GM18526 (cell line): ENCODE measurements around the gene JDP2.

Experiments
- POLR2A ChIP-seq: IDR thresholded peaks from 3 replicates; pipeline ENCODE4 v1.6.1; 2011; ENCODE audit not compliant: insufficient read length; ENCODE audit errors: extremely low read depth

Gene JDP2

DNA sequence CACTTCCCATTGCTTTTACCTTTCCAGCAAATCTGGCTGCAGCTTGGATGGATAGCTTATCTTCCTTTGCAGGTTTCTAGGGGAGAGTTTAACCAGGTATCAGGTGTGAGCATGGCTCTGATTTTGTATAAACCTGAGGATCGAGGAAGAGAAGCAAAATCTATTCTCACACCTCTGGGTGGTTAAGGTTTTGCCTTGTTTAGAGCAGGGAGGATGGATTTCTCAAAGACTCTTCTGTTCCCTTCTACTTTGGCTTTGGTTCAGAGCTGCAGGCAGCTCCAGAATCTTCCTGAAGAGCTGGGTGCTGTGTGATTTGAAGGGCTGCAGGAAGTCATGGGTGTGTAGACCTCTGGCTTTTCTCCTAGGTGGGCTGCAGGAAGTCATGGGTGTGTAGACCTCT lies 1.7 kb downstream of the JDP2 start:
- no peak for TF ChIP-seq POLR2A

DNA sequence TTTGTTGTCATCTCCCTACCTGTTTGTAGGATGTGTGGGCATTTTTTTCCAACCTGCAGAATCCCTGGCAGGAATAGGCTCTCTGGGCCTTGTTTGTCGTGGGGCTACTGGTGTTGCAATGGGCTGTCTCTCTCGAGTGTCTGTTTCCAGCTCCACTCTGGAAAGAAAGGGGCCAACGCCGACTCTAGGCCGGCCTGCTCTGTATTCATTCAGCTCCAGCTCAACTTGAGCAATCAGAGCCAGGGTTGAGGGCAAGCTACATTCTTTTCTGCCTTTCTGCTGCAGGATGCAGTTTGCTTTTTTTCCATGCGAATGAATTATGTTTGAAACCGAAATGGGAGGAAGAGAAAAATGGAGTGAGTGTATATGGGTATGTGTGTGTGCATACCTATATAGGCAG lies 2.3 kb downstream of the JDP2 start:
- no peak for TF ChIP-seq POLR2A

DNA sequence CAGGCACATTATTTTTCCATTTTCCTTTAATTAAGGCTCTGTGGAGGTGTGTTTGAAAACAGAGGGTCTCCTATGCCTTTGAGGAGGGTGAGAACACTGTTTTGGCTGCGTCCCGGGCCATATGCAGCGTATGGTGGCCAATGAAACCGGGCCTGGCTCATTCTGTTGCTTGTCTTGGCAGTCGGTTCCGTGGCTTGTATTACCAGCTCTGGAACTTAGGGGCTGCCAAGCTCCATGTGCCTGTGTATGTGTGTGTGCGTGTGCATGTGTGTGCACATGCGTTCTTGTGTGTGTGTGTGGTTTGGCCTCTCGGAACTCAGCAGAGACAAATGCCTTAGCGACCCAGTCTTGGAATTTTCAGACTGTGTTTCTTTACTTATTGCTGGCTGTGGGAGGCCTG lies 2.7 kb downstream of the JDP2 start:
- no peak for TF ChIP-seq POLR2A

DNA sequence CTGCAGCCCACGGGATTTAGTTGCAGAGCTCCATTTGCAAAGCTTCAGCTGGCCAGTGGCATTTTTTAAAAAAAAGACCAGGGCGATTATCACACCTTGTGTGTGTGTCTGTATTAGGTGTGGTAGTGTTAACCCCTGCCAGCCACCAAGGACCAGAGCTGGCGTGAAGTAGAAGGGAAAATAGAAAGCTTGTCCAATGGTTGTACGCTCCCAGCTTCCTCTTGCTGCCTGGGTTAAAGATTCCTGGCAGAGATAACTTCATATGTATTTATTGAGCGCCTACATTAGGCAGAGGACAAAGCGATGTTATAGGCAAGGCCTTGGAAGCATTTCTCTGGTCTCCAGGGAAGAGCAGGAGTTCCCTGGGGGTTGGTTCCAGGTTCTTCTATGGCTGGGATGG lies 3.2 kb downstream of the JDP2 start:
- TF ChIP-seq POLR2A = no peak

DNA sequence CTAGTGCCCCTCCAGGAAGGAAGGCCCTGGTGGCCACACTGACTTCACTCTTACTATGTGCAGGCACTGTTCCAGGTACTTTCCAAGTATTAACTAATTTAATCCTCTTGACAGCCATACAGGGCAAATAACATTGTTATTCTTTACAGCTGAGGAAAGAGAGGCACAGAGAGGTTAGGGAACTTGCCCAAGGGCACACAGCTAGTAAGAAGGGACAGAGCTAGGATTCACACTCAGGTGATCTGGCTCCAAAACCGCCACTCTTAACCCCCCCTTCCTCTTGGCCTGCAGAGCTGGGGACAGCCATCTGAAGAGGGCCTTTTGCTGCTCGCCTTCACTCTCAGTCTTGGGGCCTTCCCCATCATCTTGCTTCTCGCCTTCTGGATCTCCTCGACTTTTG lies 4.0 kb downstream of the JDP2 start:
- no peak for TF ChIP-seq POLR2A

DNA sequence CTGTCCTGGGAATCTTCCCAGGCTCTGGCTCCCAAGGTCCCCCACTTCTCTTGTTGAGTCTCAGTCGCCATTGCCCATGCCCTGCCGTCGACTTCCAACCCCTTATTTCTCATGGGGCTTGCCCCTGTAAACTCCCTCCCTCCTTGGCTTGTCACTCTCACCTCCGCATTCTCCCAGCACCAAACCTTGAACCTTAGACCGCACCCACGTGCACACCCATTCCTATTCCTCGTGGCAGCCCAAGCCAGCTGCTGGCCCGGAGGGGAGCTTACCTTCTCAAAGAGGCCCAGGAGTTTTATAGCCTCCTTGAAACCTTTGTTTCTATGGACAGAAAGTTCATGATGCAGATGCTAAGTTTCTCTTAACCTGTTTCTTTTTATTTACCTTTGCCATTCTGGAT lies 4.6 kb downstream of the JDP2 start:
- no peak for TF ChIP-seq POLR2A

DNA sequence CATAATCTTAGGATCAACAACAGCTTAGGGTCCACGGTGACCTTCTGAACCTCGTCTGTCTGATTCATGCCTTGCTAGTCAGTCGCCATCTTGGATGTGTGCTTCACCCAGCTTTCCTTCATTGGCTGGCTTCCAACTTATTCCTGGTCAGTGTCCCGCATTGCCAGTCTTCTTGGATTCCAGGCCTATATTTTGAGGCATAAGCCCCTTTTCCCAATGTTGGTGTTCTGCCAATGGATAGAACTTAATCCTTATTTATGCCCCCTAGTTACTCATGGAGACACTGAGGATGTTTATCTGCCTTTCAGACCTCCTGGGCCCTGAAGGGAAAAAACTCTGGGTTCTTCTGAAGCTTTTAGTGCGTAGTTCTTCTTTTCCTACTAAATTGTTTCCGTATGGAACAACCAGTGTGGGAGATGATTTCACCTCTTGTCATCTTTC lies 5.8 kb downstream of the JDP2 start:
- TF ChIP-seq POLR2A = no peak

DNA sequence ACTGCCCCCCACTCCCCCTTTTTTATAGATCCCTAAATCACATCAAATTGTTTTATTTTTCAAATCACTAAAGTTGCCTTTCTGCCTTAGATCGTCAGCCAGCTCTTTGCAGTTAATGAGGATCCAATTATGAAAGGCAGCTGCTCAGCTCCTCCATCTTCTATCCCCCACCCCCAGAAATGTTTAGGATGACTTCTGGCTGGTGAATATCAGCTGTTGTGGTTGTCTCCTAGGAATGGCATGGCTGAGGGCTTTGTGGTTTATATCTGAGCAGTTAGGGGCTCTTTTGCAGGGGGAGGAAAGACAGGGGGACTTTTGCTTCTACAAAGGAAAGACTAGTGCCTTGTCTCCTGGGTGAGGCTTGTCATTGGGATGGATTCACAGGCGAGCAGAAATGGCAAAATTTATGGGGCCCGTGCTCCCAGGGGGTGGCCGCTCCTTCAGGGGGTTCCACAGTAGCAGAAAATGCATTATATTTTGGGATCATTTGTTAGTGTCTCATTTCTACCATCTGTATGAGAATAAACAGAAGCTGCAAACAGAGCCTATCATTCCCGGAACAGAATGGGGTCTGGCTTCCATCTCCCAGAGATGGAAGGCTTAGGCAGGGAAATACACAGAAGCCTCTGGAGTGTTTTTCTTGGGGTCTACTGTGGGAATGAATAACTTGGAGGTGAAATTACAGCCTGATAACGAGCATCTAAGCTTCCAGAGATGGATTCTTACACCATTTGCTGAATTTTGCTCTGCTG lies 6.5 kb downstream of the JDP2 start:
- TF ChIP-seq POLR2A = no peak

DNA sequence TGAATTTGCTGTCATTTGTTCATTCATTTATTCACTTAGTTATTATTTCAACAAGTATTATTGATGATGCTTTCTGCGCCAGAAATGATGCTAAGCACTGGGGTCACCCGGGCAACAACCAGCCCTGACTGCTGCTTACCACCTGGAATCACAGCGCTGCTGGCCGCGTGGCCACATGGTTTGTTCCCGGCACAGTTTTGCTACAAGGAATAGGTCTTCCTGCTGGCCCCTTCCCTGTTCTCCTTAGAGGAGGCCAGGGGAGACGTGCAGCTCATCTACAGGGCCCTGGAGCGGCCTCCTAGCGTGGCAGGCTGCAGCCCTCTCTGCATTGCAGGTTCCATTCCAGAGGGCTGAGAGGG lies 7.0 kb downstream of the JDP2 start:
- TF ChIP-seq POLR2A = no peak

DNA sequence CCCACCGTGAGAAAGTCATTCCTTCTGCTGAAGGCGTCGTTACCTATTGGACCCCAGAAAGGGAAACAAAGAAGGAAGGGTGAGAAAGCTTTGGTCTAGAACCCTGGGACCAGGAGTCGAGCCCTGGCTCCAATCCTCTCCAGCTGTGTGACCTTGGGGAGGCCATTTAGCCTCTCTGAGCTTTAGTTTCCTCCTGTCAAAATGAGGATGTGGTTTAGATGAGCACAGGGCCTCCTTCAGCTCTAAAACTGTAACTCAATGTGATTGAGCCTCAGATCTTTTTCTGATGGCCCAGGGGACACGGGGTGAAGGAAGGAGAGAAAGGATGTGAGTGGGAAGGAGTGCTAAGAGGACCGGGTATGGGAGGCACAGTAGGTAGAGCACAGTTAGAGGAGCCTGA lies 7.7 kb downstream of the JDP2 start:
- TF ChIP-seq POLR2A = no peak

DNA sequence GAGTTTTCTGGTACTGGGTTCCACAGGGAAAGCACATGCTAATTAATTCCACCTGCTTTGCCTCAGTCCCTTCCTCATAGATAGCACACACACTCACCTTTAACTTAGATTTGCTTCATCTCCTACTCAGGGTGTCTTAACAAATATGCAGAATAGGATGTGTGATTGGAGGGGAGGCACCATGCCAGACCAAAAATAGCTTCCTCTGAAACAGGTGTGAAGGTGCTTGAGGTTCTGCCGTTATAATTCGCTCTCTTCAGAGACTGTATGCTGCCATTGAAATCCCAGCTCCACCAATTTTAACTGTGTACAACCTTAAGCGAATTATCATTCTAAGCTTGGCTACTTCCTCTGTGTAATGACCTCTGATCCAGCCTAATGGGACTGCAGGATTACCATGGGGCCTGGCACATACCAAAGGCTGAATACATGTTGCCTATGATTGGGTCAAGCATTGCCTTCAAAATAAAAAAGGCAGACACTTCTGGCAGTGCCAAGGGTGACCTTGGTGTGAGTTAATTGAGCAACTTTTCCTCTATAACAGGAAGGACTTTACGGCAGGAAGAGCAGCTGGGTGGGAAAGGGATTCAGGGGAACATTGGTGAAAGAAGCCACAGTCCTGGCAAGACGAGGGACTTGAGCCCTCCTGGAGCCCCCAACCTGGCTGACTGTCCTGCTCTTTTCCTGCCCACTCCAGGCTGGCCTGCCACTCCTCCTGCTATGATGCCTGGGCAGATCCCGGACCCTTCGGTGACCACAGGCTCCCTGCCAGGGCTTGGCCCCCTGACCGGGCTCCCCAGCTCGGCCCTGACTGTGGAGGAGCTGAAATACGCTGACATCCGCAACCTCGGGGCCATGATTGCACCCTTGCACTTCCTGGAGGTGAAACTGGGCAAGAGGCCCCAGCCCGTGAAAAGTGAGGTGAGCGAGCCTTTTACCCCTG lies 9.7 kb downstream of the JDP2 start:
- no peak for TF ChIP-seq POLR2A

DNA sequence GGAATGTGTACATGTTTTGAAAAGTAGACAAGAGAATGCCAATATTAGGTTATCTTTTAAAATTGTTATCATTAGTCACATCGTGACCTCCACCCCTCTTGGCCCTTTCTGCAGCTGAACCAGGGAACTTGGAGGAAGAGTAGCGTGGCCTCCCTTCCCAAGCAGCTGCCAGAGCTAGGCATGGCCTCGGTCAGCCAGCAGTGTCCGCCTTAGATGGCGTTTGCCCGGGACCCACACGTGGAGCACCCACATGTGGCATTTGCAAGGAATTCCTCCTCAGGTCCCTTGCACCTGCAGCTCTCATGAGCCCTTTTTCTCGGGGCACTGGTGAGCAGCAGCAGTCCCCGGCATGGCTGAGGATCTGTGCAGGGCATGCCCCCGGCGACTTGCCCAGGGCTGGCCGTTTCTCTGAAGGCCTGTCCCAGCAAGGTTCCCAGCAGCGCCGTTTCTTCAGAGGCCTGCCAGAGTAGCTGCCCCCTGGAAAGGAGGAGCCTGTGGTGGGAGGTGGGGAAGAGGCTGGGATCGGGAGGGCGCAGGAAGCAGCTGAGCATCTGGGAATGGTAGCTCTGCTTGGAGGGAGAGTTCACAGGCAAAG lies 10.8 kb downstream of the JDP2 start:
- no peak for TF ChIP-seq POLR2A

DNA sequence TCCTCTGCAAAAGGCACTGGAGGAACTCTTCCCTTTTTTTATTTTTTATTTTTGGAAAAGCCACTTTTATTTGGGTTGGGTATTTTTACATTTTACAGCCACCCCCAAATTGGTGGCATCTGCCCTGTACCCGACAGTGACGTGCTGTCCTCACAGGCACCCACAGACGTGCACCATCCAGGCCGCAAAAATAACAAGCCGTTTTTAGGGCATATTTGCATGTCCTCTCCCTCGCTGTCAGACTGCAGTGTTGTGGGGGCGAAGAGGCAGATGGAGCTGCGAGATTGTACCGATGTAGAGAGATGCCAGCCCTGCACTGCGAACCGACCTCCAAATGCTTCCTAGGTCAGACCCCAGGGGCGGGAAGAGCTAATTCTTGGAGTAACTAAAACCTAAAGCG lies 12.2 kb downstream of the JDP2 start:
- no peak for TF ChIP-seq POLR2A

DNA sequence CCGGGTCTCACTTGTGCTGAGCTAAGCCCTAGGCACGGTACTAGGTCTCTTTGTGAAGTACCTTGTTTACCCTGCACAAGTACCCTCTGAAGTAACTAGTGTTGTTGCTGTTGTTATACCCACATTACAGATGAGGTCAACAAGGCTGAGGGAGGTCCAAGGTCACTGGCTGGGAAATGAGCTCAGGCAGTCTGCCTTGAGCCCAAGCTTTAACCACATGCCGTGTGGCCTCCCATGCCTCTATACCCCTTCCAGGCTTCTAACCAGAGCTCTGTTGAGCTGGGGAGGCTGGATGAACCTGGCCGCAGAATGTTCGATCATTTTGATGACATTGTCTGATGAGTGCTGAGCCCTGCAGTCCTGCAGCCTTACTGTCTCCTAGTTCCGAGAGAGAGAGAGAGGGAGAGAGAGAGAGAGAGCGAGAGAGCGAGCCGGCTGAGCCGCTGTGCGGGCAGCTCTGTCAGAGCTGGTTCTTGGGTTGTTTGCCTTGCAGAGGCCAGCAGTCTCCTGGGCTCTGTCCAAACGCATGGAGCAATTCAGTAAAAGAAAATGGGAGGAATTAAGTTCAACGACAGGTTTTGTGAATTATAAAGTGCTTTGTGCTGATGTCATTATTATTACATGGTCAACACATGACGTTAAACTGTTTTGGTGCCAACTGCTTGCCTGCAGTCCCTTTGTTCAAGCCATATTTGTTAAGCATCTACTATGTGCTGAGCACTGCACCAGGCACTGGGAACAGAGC lies 13.1 kb downstream of the JDP2 start:
- no peak for TF ChIP-seq POLR2A

DNA sequence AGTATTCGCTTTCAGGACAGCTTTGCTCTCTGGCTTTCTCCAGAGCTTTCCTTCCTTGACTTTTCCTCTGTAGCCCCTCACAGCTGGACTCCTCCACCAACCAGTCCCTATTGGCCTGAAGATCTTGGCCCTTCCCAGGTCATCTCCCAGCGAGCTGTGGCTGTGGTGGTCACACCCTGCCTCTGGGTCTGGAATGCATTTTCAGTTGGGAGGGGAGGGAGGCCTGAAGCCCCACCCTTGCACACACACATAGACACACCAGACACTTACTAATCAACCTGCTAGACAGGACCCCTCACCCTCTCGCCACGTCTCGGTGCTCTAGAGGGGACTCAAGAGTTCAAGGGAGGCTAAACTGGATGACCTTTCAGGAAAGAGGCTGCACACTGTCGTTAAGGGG lies 13.9 kb downstream of the JDP2 start:
- no peak for TF ChIP-seq POLR2A
